IPS-11a (cell line): Measurements from ENCODE around the gene GIGYF1.

Experiments
- H3K4me3 ChIP-seq: one replicate; pipeline ENCODE4 v1.5.1; 2013; ENCODE audit warnings: low read depth, low read length, control low read depth

Gene GIGYF1

DNA sequence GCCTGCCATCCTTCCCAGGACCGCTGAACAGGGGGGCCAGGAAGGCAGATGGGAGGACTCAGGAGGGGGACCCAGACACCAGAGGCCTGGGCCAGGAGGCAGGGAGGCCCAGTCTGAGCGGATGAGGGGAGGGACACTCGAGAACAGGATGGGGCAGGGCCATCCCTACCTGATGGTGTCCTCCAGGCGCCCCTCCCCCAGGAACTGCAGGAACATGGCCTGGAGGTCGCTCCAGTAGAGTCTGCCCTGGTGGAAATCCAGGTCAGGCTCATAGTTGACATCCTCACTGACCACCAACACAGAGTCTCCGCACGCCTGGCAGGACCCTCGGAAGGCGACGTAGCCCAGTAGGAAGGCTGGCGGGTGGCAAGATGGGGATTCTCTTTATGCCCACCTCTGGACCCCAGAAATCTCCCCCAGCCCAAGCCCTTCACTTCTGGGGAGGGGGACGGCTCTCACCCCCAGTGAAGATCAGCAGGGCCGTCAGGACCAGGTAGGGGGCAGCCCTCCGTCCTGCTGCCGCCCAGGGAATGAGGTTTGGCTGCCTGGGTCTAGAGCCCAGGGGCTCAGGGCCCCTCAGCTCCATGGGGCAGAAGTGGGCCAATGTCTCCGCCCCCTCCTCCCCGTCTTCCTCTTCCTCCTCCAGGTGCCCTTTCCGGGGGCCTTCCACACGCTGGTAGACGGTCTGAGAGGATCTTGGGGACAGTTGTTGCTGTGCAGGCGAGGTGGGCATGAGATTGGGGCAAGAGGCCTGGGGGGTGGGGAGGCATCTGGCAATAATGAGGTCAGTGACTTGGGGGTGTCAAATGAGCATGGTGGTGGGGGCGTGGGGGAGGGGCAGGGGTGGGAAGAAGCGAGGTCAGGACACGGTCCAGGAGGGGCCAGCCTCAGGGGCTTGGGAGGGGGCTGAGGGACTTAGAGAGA, 53.3 kb downstream of the GIGYF1 start:
- no peak overlapping the region for H3K4me3 ChIP-seq

GRCh38 chr7:100639995-100640516, 54.0 kb downstream of the GIGYF1 start:
- H3K4me3 ChIP-seq, result no peak overlapping the region

DNA sequence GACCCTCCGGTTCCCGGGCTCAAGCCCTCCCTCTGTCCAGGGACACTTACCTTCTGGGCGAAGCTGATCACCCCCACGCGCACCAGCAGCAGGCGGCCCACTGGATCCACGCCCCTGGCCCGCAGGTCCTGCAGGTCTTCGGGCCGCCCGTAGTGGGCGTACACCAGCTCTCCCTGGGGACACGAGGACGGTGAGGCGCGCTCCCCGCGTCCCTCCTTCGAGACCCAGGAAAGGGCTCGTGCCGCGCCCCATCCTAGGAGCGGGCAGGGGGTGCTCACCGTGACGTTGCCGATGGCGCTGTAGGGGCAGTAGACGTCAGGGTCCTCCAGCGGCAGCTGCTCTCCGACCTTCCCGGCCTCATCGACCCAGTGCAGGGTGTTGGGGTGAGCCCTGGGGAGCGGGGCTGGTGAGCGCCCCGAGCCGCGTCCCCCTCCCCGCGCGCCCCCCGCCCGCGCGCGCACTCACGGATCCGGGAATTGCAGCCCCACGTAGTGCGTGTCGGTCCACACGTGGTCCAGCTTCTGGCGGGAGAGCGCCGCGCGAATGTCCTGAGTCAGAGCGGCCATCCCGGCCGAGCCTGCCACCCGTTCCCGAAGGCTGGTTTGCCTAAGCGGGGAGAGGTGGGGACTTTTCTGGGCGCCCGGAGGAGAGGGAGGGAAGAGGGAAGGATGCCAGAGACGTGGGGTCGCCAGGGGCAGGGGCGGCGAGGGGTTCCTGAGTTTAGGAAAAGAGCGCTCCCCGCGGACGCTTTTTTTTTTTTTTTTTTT, 60.9 kb downstream of the GIGYF1 start:
- H3K4me3 ChIP-seq, result peak overlapping the region; percentile 44

GRCh38 chr7:100630066-100630465, 64.0 kb downstream of the GIGYF1 start:
- H3K4me3 ChIP-seq, result no peak overlapping the region
